Epithelial cell of esophagus (primary cell): ENCODE data around the gene KRT6B.
"Not testable (repeated sequence)": the region's sequence is repeated elsewhere in the genome, so short reads cannot be mapped to it uniquely, and the experiment has no call there.

ENCODE experiments used
- DNase-seq: peaks from one replicate; pipeline ENCODE4 v3.0.0; 2010; ENCODE audit warnings: low read depth
- H3K4me3 ChIP-seq: 2 replicates; pipeline ENCODE4 v1.5.1; 2011; ENCODE audit warnings: mild to moderate bottlenecking, low read length, control low read depth
- TF ChIP-seq, protein P1 (sequence below): IDR thresholded peaks from 2 replicates; pipeline ENCODE4 v1.5.1; 2011; ENCODE audit warnings: low read depth, mild to moderate bottlenecking, low read length, control low read depth, inconsistent platforms; ENCODE audit not compliant: insufficient read depth; ENCODE audit errors: missing control alignments

KRT6B gene

DNA sequence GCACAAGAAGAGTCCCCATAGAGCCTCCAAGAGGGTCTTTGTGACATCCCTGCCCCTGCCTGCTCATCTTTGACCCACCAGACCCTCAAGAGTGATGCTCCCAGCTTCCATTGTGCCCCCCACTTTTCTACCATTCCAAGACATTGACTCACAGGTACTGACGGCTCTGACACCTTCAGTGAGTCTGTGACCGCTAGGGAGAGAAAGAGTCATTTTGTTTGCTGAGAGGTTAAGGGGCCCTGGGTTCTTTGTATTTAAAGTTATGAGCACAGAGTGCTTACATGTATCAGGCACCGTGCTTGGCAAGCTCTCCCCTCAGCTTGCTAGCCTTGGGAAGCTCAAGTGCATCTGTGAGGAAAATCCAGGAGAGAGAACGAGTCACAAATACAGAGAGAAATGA lies 38.7 kb downstream of the KRT6B start:
- H3K4me3 ChIP-seq: no peak overlapping the region

DNA sequence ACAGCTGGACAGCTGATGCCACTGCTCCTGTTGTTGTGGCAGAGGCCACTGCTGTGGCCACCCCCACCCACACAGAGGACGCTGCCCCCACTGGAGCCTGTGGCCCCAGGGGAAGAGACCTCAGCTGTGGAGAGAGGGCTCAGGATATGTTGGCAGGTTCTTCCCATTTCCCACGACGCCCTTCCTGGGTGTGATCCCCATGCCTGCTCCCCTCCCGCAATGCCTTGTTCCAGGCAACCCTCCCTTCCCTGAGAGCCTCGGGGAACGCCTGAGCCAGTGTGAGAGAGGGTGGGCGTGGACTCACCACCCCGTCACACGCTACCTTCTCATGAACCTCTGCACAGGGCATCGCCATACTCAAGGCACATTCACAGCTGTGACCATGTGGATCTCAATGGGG lies 40.1 kb downstream of the KRT6B start:
- TF ChIP-seq, protein P1, sequence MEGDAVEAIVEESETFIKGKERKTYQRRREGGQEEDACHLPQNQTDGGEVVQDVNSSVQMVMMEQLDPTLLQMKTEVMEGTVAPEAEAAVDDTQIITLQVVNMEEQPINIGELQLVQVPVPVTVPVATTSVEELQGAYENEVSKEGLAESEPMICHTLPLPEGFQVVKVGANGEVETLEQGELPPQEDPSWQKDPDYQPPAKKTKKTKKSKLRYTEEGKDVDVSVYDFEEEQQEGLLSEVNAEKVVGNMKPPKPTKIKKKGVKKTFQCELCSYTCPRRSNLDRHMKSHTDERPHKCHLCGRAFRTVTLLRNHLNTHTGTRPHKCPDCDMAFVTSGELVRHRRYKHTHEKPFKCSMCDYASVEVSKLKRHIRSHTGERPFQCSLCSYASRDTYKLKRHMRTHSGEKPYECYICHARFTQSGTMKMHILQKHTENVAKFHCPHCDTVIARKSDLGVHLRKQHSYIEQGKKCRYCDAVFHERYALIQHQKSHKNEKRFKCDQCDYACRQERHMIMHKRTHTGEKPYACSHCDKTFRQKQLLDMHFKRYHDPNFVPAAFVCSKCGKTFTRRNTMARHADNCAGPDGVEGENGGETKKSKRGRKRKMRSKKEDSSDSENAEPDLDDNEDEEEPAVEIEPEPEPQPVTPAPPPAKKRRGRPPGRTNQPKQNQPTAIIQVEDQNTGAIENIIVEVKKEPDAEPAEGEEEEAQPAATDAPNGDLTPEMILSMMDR: no peak

More for the DNA sequence above, 38.7 kb downstream of the KRT6B start:
- TF ChIP-seq, protein P1: no peak
- peak; percentile 44 for DNase-seq

GRCh38 chr12:52410589-52411248 lies 41.2 kb downstream of the KRT6B start:
- not testable (repeated sequence) for DNase-seq, H3K4me3 ChIP-seq

More for the DNA sequence above, 40.1 kb downstream of the KRT6B start:
- H3K4me3 ChIP-seq: no peak overlapping the region
- DNase-seq: no peak

- DNase-seq: no peak
- TF ChIP-seq, protein P1: no peak
- no peak overlapping the region for H3K4me3 ChIP-seq
Observed at GRCh38 chr12:52407918-52408317, 44.0 kb downstream of the KRT6B start.

GRCh38 chr12:52405922-52406385 lies 46.0 kb downstream of the KRT6B start, which contains the start of gene KRT82:
Gene KRT82, minus strand, starts transcription at chr12:52406335. Its CDS starts 58 bp downstream, at chr12:52406277.
- DNase-seq: no peak
- no peak within 1 kb of the TSS for H3K4me3 ChIP-seq
- TF ChIP-seq, protein P1: no peak

GRCh38 chr12:52404951-52405350 lies 47.0 kb downstream of the KRT6B start:
- TF ChIP-seq, protein P1: no peak
- DNase-seq: no peak
- no peak overlapping the region for H3K4me3 ChIP-seq

DNA sequence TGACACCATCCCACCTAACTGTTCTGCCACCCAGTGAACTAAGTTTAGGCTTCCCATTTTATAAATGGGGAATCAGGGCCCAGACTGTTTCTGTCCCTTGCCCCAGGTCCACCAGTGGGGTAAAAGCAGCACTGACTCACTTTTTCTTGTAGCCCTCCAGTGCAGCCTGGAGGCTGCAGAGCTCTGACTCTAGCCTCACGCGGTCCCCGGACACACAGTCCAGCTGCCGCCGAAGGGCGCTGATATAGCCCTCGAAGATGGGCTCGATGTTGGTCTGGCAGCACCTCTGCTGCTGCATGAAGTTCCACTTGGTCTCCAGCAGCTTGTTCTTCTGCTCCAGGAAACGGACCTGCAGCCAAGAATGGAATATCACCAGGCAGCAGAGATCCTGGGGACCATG lies 48.4 kb downstream of the KRT6B start:
- TF ChIP-seq, protein P1: no peak
- no peak overlapping the region for H3K4me3 ChIP-seq
- DNase-seq: no peak
